H1 (cell line): ENCODE results near the gene ERICH3.

Experiments
- CEBPB ChIP-seq: IDR thresholded peaks from 2 replicates; pipeline ENCODE4 v1.6.1; 2012; ENCODE audit warnings: low read depth, low read length
- CREB1 ChIP-seq: IDR thresholded peaks from 2 replicates; pipeline ENCODE4 v1.6.1; 2012; ENCODE audit warnings: inconsistent platforms
- EP300 ChIP-seq, 2 experiments: IDR thresholded peaks; 1 replicate in 1 of 2; 2 replicates in 1 of 2; pipeline ENCODE4 v1.6.1; 2011 to 2012; ENCODE audit warnings: low read depth in 2 of 2, low read length in 2 of 2, mild to moderate bottlenecking in 2 of 2, borderline replicate concordance in 1 of 2, inconsistent platforms in 1 of 2, moderate library complexity in 1 of 2
- HDAC6 ChIP-seq: IDR thresholded peaks from one replicate; pipeline ENCODE4 v1.7.1; 2012; ENCODE audit warnings: low read depth, mild to moderate bottlenecking, inconsistent platforms, low read length, moderate library complexity
- KDM1A ChIP-seq: fragments of 200-600, 300-600 bp; sonication (generic); IDR thresholded peaks from 2 replicates; pipeline ENCODE4 v1.7.1; 2016; ENCODE audit warnings: mild to moderate bottlenecking, low read length, borderline replicate concordance
- RFX5 ChIP-seq: IDR thresholded peaks from 2 replicates; pipeline ENCODE4 v1.6.1; 2011; ENCODE audit warnings: low read depth, low read length, improper control_type of control experiment, borderline replicate concordance
- RXRA ChIP-seq: IDR thresholded peaks from 2 replicates; pipeline ENCODE4 v1.6.1; 2011; ENCODE audit warnings: low read depth, mild to moderate bottlenecking, low read length, moderate library complexity; ENCODE audit not compliant: insufficient read depth
- SIN3A ChIP-seq, 2 experiments: IDR thresholded peaks in 1 of 2; conservative IDR thresholded peaks in 1 of 2; 2 replicates each; pipeline ENCODE4 v1.6.1; 2011 to 2012; ENCODE audit warnings: low read length in 2 of 2, improper control_type of control experiment in 1 of 2, low read depth in 1 of 2, mild to moderate bottlenecking in 1 of 2
- SUZ12 ChIP-seq: fragments of 200-600 bp; sonication (generic); IDR thresholded peaks from 2 replicates; pipeline ENCODE4 v1.6.1; 2012; ENCODE audit warnings: mild to moderate bottlenecking, inconsistent platforms, low read length, moderate library complexity, mixed read lengths
- TEAD4 ChIP-seq: IDR thresholded peaks from 2 replicates; pipeline ENCODE4 v1.6.1; 2012; ENCODE audit warnings: low read depth, low read length, inconsistent platforms, mixed read lengths
- TF ChIP-seq, protein P1 (sequence below), 3 experiments: IDR thresholded peaks; 1 replicate in 2 of 3; 2 replicates in 1 of 3; pipeline versions ENCODE4 v1.5.1 to v1.6.1; 2011; ENCODE audit warnings: low read length in 3 of 3, mild to moderate bottlenecking in 3 of 3, inconsistent platforms in 2 of 3, low read depth in 1 of 3, moderate library complexity in 1 of 3; ENCODE audit not compliant: insufficient read depth in 1 of 3; ENCODE audit errors: control extremely low read depth in 1 of 3

GRCh38 chr1:74623716-74624115, 49.9 kb downstream of the ERICH3 start:
- TF ChIP-seq CEBPB = no peak
- TF ChIP-seq, protein P1, sequence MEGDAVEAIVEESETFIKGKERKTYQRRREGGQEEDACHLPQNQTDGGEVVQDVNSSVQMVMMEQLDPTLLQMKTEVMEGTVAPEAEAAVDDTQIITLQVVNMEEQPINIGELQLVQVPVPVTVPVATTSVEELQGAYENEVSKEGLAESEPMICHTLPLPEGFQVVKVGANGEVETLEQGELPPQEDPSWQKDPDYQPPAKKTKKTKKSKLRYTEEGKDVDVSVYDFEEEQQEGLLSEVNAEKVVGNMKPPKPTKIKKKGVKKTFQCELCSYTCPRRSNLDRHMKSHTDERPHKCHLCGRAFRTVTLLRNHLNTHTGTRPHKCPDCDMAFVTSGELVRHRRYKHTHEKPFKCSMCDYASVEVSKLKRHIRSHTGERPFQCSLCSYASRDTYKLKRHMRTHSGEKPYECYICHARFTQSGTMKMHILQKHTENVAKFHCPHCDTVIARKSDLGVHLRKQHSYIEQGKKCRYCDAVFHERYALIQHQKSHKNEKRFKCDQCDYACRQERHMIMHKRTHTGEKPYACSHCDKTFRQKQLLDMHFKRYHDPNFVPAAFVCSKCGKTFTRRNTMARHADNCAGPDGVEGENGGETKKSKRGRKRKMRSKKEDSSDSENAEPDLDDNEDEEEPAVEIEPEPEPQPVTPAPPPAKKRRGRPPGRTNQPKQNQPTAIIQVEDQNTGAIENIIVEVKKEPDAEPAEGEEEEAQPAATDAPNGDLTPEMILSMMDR (IDR thresholded peaks at IDR 0.05; ENCODE audit: control extremely low read depth in 1 of 3, insufficient read depth in 1 of 3, low read depth in 1 of 3, low read length in 3 of 3) = no peak
- TF ChIP-seq RXRA = no peak
- TF ChIP-seq TEAD4 = no peak
- TF ChIP-seq EP300 (IDR thresholded peaks at IDR 0.05; ENCODE audit: borderline replicate concordance in 1 of 2, low read depth in 2 of 2, low read length in 2 of 2) = no peak
- no peak for TF ChIP-seq KDM1A
- no peak for TF ChIP-seq CREB1
- no peak for TF ChIP-seq SIN3A (conservative IDR thresholded peaks at IDR 0.05 in 1 of 2, IDR thresholded peaks at IDR 0.05 in 1 of 2; ENCODE audit: low read depth in 1 of 2, low read length in 2 of 2)
- no peak for TF ChIP-seq RFX5
- TF ChIP-seq HDAC6 = no peak
- TF ChIP-seq SUZ12 = no peak
